Measurements from ENCODE around the gene PLAAT5. TPM values are rescaled to one million over a fixed set of nuclear protein-coding genes. Genes with fewer than 3 reads are reported as not detected.
A peak's percentile ranks its signal among the peaks of the same experiment; 100 is the strongest.

The PLAAT5 gene
- polyA plus RNA-seq, 2 of the 4 experiments (the other 2 are of a cell fraction), result 0.04 to 0.12 TPM

DNA sequence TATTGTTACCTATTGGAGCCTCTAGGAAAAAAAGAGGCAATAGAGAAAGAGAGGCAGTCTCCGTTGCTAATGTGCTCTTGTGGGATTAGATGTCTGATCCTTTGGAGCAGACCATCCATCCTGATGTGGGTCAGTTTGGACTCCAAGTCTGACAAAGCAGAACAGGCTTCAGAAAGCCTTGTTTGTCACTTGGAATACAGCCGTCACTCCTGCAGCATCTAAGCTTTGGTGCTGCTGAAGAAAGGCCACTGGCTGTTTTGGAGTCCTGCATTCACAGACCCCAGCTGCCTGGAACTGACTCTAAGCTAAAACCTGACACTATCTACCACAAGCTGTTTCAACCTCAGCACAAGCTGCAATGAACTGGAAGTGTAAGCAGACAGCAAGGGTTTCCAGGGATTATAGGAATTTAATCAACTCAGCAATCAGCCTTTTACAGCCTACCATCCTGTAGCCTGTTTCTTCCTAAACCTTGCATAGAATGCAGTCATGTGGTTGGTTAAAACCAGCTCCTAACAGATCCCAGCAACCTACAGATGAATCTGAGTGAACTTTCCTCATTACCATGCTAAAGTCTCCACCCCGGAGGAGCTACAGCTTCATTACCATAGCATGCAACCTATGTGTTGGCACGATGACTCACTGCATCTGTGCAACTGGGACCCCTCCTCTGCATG is 42.0 kb upstream of the PLAAT5 start:
- CTCF ChIA-PET, result interaction anchor here (0.6 to 1.7 kb wide), 3 partner anchors 15 to 1209 kb away, joined by 3 to 5 read pairs (median 3); no protein-coding TSS in a partner anchor
- Histone ChIP-seq H3K4me3 (no peak overlapping the region), H3K4me1 (peaks cover 48% of the 10 kb centered on the region), H3K9me3 (no peaks in the 10 kb centered on the region), H3K4me2 (no peak overlapping the region), H3K27ac (peak overlapping the region; percentile 42 to 82; a peak in 4 of 6 replicates)
- WGBS (ENCODE audit: missing lambda C conversion rate), result 69% methylated on average over 4 of the region's 4 CpGs
- FAIRE-seq (no peak), ATAC-seq (no peak), DNase-seq (ENCODE audit: low read depth in 1 of 2, low spot score in 1 of 2) (no peak)
- POLR2A ChIA-PET, result interaction anchor here (0.6 kb wide), 1 partner anchor 18 kb away, joined by 3 read pairs; no protein-coding TSS in a partner anchor
- TF ChIP-seq EP300 (IDR thresholded peaks at IDR 0.05) (no peak), EHMT2 (IDR thresholded peaks at IDR 0.05; ENCODE audit: low read depth) (no peak), HDAC2 (IDR thresholded peaks at IDR 0.05) (no peak), HOXB13 (CRISPR knock-in tag; IDR thresholded peaks at IDR 0.05; ENCODE audit: low read depth) (no peak), NFE2L2 (conservative IDR thresholded peaks at IDR 0.05; ENCODE audit: low read length) (no peak), PHF8 (IDR thresholded peaks at IDR 0.05; ENCODE audit: borderline replicate concordance, low read depth) (no peak), CHD4 (IDR thresholded peaks at IDR 0.05; ENCODE audit: borderline replicate concordance) (no peak), BHLHE40 (IDR thresholded peaks at IDR 0.05; ENCODE audit: low read depth, low read length) (no peak), RFX5 (IDR thresholded peaks at IDR 0.05) (no peak), KDM1A (IDR thresholded peaks at IDR 0.05; ENCODE audit: low read depth) (no peak), CHD2 (IDR thresholded peaks at IDR 0.05; ENCODE audit: low read length, partially characterized antibody) (no peak), RCOR1 (IDR thresholded peaks at IDR 0.05; ENCODE audit: low read depth, low read length) (no peak)
- TF ChIP-seq, protein P1, sequence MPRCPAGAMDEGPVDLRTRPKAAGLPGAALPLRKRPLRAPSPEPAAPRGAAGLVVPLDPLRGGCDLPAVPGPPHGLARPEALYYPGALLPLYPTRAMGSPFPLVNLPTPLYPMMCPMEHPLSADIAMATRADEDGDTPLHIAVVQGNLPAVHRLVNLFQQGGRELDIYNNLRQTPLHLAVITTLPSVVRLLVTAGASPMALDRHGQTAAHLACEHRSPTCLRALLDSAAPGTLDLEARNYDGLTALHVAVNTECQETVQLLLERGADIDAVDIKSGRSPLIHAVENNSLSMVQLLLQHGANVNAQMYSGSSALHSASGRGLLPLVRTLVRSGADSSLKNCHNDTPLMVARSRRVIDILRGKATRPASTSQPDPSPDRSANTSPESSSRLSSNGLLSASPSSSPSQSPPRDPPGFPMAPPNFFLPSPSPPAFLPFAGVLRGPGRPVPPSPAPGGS (IDR thresholded peaks at IDR 0.05), result no peak
- TF ChIP-seq, protein P2, sequence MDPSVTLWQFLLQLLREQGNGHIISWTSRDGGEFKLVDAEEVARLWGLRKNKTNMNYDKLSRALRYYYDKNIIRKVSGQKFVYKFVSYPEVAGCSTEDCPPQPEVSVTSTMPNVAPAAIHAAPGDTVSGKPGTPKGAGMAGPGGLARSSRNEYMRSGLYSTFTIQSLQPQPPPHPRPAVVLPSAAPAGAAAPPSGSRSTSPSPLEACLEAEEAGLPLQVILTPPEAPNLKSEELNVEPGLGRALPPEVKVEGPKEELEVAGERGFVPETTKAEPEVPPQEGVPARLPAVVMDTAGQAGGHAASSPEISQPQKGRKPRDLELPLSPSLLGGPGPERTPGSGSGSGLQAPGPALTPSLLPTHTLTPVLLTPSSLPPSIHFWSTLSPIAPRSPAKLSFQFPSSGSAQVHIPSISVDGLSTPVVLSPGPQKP (IDR thresholded peaks at IDR 0.05; ENCODE audit: low read depth, low read length), result no peak
- TF ChIP-seq, protein P3, sequence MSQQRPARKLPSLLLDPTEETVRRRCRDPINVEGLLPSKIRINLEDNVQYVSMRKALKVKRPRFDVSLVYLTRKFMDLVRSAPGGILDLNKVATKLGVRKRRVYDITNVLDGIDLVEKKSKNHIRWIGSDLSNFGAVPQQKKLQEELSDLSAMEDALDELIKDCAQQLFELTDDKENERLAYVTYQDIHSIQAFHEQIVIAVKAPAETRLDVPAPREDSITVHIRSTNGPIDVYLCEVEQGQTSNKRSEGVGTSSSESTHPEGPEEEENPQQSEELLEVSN (IDR thresholded peaks at IDR 0.05; ENCODE audit: borderline replicate concordance, low read depth), result no peak

DNA sequence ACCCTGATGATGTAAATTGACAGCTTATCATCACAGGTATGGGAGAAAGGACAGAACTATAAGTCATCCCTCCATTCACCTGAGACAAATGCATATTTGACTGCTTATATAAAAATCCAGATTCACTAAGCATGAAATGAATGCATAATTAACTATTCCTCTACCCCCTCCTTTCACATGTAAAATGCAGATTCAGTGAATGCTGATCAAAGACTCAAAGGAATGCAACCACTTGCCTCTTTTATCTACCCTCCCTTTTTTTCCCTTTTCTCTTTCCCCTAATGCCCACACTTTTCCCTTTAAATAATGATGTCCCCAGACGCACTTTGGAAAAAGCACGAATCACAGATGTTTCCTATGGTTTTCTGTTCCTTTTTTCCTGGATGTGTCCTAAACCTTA is 41.1 kb upstream of the PLAAT5 start:
- H3K4me3 ChIP-seq, result no peak overlapping the region
- CTCF ChIA-PET, result interaction anchor here (1.7 kb wide), 1 partner anchor 14 kb away, joined by 3 read pairs; no protein-coding TSS in a partner anchor
- peak overlapping the region; percentile 68; the same call in 2 of the 3 replicates for H3K4me2 ChIP-seq
- H3K4me1 ChIP-seq, result peaks cover 56% of the 10 kb centered on the region
- TF ChIP-seq ESRRA (IDR thresholded peaks at IDR 0.05; ENCODE audit: borderline replicate concordance, low read length), result no peak
- TF ChIP-seq, protein P4, sequence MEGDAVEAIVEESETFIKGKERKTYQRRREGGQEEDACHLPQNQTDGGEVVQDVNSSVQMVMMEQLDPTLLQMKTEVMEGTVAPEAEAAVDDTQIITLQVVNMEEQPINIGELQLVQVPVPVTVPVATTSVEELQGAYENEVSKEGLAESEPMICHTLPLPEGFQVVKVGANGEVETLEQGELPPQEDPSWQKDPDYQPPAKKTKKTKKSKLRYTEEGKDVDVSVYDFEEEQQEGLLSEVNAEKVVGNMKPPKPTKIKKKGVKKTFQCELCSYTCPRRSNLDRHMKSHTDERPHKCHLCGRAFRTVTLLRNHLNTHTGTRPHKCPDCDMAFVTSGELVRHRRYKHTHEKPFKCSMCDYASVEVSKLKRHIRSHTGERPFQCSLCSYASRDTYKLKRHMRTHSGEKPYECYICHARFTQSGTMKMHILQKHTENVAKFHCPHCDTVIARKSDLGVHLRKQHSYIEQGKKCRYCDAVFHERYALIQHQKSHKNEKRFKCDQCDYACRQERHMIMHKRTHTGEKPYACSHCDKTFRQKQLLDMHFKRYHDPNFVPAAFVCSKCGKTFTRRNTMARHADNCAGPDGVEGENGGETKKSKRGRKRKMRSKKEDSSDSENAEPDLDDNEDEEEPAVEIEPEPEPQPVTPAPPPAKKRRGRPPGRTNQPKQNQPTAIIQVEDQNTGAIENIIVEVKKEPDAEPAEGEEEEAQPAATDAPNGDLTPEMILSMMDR (IDR thresholded peaks at IDR 0.05), result no peak
- no peak for TF ChIP-seq RAD21 (conservative IDR thresholded peaks at IDR 0.05 in 1 of 2, IDR thresholded peaks at IDR 0.05 in 1 of 2)
- TF ChIP-seq, protein P5, sequence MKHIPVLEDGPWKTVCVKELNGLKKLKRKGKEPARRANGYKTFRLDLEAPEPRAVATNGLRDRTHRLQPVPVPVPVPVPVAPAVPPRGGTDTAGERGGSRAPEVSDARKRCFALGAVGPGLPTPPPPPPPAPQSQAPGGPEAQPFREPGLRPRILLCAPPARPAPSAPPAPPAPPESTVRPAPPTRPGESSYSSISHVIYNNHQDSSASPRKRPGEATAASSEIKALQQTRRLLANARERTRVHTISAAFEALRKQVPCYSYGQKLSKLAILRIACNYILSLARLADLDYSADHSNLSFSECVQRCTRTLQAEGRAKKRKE (CRISPR knock-in tag; IDR thresholded peaks at IDR 0.05; ENCODE audit: low read depth), result no peak
- TF ChIP-seq, protein P6, sequence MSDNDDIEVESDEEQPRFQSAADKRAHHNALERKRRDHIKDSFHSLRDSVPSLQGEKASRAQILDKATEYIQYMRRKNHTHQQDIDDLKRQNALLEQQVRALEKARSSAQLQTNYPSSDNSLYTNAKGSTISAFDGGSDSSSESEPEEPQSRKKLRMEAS (IDR thresholded peaks at IDR 0.05), result no peak
- TF ChIP-seq BHLHE40 (IDR thresholded peaks at IDR 0.05; ENCODE audit: low read depth, low read length), result no peak
- no peak for TF ChIP-seq JUN (IDR thresholded peaks at IDR 0.05)
- no peak for TF ChIP-seq TFCP2L1 (CRISPR knock-in tag; IDR thresholded peaks at IDR 0.05)
- TF ChIP-seq EHMT2 (IDR thresholded peaks at IDR 0.05; ENCODE audit: low read depth), result no peak
- TF ChIP-seq RCOR1 (IDR thresholded peaks at IDR 0.05; ENCODE audit: low read depth, low read length), result no peak
- TF ChIP-seq EP300 (IDR thresholded peaks at IDR 0.05), result no peak
- TF ChIP-seq HOXA7 (CRISPR knock-in tag; IDR thresholded peaks at IDR 0.05), result no peak
- no peak for TF ChIP-seq MYC (IDR thresholded peaks at IDR 0.05; ENCODE audit: borderline replicate concordance, low read length)
- TF ChIP-seq POLR2A (IDR thresholded peaks at IDR 0.05; ENCODE audit: low read length), result no peak
- no peak for TF ChIP-seq HOXB5 (CRISPR knock-in tag; IDR thresholded peaks at IDR 0.05)
- no peak for TF ChIP-seq ZFP36 (IDR thresholded peaks at IDR 0.05; ENCODE audit: borderline replicate concordance, partially characterized antibody)
- no peak for TF ChIP-seq FOSB (CRISPR knock-in tag; IDR thresholded peaks at IDR 0.05)
- no peak for TF ChIP-seq CEBPB (IDR thresholded peaks at IDR 0.05)
- POLR2A ChIA-PET, result no interaction called here
- no peaks in the 10 kb centered on the region for H3K9me3 ChIP-seq
- FAIRE-seq, result no peak
- H3K27ac ChIP-seq, result peak overlapping the region; percentile 81 to 82; a peak in 5 of 6 replicates
- WGBS (ENCODE audit: missing lambda C conversion rate), result 77% methylated on average over 2 of the region's 2 CpGs
- ATAC-seq, result no peak
- no peak for DNase-seq (ENCODE audit: low read depth in 1 of 2, low spot score in 1 of 2)

Measured in A549 (cell line).